Bronchial epithelial cell (primary cell): ENCODE data around the gene MGST1. TPM values are rescaled to one million over a fixed set of nuclear protein-coding genes. Genes with fewer than 3 reads are reported as not detected.
"Not testable (repeated sequence)": the region's sequence is repeated elsewhere in the genome, so short reads cannot be mapped to it uniquely, and the experiment has no call there.

Source experiments
- DNase-seq: peaks from one replicate; pipeline ENCODE4 v3.0.0-alpha.2; 2010; ENCODE audit warnings: low read depth
- FAIRE-seq: peaks from 2 replicates; lab custom pipeline; 2011; peaks lifted over from hg19 to GRCh38; lab: Jason Lieb, UNC
- H3K27me3 ChIP-seq: 2 replicates; pipeline ENCODE4 v1.5.1; 2011; ENCODE audit warnings: low read length; ENCODE audit not compliant: control insufficient read depth, insufficient read depth
- H3K36me3 ChIP-seq: 2 replicates; pipeline ENCODE4 v1.5.1; 2011; ENCODE audit warnings: low read length; ENCODE audit not compliant: control insufficient read depth, insufficient read depth
- H3K4me3 ChIP-seq: 2 replicates; pipeline ENCODE4 v1.5.1; 2011; ENCODE audit warnings: mild to moderate bottlenecking, low read depth, low read length, control low read depth
- CTCF ChIP-seq: IDR thresholded peaks from 2 replicates; pipeline ENCODE4 v1.5.1; 2011; ENCODE audit warnings: mild to moderate bottlenecking, moderate library complexity, low read length, control low read depth, inconsistent platforms; ENCODE audit not compliant: insufficient read depth, severe bottlenecking
- total RNA-seq: library from RNA; depleted of rRNA; stranded (reverse); fragments of >200 nt; gene quantifications from 2 replicates; pipeline ENCODE4 v1.2.1, GENCODE V29; 2014

MGST1 gene
- total RNA-seq, 1 donor from 2014 or later, result 66.1 TPM

- Histone ChIP-seq H3K27me3 (no peaks in the 10 kb centered on the region), H3K36me3 (no peaks in the 10 kb centered on the region), H3K4me3 (no peak overlapping the region)
- no peak for TF ChIP-seq CTCF
- DNase-seq (peak; percentile 92), FAIRE-seq (peak; percentile 91)
Observed at GRCh38 chr12:16389594-16389993, 42.1 kb downstream of the MGST1 start.

- Histone ChIP-seq H3K36me3 (no peaks in the 10 kb centered on the region), H3K4me3 (no peak overlapping the region), H3K27me3 (no peaks in the 10 kb centered on the region)
- no peak for TF ChIP-seq CTCF
- DNase-seq (no peak), FAIRE-seq (no peak)
Observed at GRCh38 chr12:16392846-16393535, 45.5 kb downstream of the MGST1 start.

- TF ChIP-seq CTCF, result no peak
- no peak overlapping the region for H3K4me3 ChIP-seq
- H3K36me3 ChIP-seq, result no peaks in the 10 kb centered on the region
- no peaks in the 10 kb centered on the region for H3K27me3 ChIP-seq
- no peak for DNase-seq
- no peak for FAIRE-seq
Observed at GRCh38 chr12:16399101-16399500, 51.7 kb downstream of the MGST1 start.

GRCh38 chr12:16401835-16402234, 54.4 kb downstream of the MGST1 start:
- FAIRE-seq, DNase-seq, H3K27me3 ChIP-seq, H3K36me3 ChIP-seq, H3K4me3 ChIP-seq: not testable (repeated sequence)

GRCh38 chr12:16407346-16407745, 59.9 kb downstream of the MGST1 start:
- Histone ChIP-seq H3K4me3 (no peak overlapping the region), H3K27me3 (no peaks in the 10 kb centered on the region), H3K36me3 (no peaks in the 10 kb centered on the region)
- no peak for TF ChIP-seq CTCF
- DNase-seq (no peak), FAIRE-seq (no peak)

Other genes starting within 250 kb of the MGST1 start
- under 0.01 TPM in 1 of 2 replicates, not detected in the other for gene SLC15A5, start 70.0 kb upstream of the MGST1 start, total RNA-seq